KBM-7 (cell line): ENCODE data around the gene MGMT.

Experiments
- DNase-seq: peaks from one replicate; pipeline ENCODE4 v3.0.0-alpha.2; 2015
- in situ Hi-C: fragments of 300-500 bp; cut with MboI; formaldehyde crosslinking; loops from 2 replicates; pipeline ENCODE4 v1.14.3; 2020; ENCODE audit warnings: low sequenced_read_pairs, low pct_unique_long_range_greater_than_20kb, mixed read lengths

MGMT gene

DNA sequence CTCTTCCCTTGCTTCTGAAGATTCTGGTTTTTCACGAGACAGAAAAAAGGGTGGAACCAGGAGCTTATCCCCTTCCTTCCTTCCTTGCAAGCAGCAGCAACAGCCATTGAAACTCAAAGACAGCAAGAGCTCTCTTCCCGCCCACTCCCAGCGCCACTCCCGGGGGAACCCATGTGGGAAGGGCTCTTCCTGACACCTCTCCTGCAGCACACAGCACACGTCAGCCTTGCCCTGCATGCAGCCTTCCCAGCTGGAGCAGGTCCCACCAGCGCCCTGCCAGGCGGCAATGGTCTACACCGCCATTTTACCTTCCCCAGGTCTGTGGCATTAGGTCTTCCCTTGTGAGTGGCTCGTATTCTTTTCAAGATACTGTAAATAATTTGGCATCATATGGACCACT is 161.8 kb downstream of the MGMT start:
- in situ Hi-C loops, result no loop called here
- DNase-seq, result no peak

DNA sequence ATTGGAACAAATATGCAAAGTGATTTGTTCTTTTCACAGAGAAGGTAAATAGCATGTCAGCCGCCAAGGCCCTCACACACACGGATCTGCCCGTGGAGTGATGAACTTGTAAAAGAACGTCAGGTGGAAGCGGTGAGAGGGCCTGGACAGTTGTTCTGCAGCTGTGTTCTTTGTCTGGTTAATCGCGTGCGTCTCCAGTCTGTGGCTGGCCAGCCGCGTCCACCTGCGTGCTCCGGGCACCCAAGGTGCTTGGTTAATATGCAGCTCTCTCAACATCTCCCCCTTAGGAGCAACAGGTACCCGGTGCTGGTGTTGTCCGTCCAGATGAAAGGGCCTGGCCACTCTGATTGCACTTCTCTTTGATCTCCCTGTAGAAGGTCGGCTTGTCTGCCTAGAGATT is 162.9 kb downstream of the MGMT start:
- in situ Hi-C loops, result no loop called here
- DNase-seq, result no peak

DNA sequence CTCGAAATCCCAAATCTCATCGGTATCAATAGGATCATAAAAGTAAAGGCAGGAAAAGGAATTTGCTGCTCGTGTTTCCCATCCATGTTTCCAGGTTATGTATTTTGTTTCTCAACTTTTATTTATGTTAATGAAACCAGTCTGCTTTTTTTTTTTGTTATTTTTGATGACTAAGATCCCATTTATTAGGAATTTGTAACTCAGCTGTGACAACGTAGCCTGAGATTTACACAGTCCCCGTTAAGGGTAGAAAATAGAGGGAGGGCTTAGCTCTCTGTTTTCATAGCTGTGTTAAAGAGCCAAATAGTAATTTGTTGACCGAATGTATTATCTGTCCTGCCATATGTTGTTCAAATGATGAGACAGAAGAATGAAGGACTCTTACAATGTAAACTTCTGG is 164.0 kb downstream of the MGMT start:
- in situ Hi-C loops, result no loop called here
- DNase-seq, result no peak

DNA sequence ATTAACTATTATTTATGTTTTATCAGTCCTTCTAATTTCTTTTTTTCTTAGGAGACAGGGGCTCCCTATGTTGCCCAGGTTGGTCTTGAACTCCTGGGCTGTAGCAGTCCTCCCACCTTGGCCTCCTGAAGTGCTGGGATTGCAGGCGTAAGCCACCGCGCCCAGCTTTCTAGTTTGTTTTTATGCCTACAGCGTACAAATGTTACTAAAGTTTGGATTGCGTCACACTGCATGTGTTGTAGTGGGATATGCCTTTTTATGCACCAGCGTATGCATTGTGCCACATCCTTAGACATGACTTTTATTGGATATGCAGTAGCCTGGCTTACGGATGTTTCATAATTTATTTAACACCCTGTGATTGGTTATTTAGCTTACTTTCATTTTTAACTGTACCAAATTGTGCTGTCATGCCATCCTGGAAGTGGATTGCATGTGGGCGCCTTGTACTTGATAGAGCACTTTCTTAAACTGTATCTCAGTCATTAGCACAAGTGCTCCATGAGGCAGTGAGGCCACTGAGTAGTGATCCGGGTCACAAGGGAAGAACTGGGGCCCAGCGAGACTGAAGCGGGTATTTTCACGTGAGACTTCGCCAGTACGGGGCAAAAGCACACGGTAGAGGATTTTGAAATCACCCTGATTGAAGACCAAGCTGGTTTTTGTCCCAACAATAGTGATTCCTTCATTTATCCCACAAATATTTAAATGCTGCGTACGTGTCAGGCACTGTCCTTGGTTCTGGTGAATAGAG is 165.0 kb downstream of the MGMT start:
- in situ Hi-C loops, result no loop called here
- no peak for DNase-seq

DNA sequence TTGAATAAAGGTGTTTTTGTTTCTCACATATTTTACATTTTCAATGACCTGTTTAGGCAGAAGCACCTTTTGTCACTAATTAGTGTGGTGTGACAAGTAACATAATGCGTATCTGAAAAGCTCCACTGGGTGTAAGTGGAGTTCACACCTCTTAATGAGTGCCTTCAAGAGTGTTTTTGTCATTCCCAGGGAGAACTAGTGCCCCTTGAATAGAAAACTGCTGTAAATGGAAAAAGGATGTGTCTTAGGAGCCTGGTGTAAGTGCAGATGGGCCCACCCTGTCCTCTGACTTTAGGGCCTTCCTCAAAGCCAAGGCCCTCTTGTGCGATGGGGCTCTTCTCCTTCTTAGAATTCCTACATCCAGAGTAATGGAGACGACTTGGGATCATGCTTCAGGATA is 170.0 kb downstream of the MGMT start:
- no peak for DNase-seq
- in situ Hi-C loops, result no loop called here

DNA sequence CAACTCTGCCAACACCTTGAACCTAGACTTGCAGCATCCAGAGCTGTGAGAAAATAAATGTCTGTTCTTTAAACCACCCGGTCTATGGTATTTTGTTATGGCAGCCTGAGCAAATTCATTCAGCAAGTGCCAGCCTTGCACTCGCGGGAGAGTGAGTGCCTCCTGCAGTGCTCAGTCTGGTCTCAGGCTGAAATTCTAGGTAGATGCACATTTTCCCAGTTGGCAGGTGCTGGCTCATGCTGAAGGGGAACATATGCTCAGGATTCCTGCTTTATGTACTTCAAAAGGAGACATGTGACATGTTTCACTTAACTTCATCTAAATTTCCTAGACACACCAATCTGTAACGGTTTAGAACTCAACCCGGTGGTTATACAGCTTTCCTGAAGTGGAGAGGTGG is 170.8 kb downstream of the MGMT start:
- no peak for DNase-seq
- in situ Hi-C loops, result no loop called here

DNA sequence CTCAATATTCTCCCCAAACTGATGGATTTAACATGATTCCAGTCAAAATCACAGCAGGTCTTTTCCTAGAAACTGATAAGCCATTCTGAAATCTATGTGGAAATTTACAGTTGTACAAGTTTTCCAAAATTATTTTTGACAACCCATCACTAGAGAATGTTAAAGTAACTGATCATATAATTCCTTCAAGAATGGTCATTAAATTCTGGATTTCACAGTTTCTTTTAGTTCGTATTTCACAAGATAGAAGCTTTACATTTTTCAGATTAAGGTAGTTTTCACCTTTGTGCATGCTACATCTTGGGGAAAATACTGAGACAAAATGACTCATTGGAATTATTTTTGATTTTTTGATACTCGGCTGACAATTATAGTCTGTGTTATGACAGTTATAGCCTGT is 174.3 kb downstream of the MGMT start:
- no peak for DNase-seq
- in situ Hi-C loops, result no loop called here

DNA sequence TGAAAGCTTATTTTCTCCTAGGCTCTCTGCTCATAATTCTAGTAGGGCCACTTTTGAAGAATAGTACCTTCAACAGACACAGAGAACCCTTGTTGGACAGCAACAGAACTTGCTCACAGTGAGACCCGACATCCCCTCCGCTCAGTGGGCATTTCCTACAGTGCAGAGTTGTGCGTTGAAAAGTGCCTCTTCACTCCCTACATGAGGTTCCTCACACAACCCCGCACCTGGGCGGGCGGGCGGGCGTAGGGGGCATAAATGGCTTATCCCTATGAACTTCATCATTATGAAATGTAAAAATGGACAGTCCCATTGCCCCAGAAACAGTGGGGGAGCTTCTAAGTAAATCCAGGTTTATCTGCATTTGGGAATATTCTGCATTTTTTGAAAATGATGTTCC is 174.9 kb downstream of the MGMT start:
- DNase-seq, result no peak
- in situ Hi-C loops, result no loop called here

DNA sequence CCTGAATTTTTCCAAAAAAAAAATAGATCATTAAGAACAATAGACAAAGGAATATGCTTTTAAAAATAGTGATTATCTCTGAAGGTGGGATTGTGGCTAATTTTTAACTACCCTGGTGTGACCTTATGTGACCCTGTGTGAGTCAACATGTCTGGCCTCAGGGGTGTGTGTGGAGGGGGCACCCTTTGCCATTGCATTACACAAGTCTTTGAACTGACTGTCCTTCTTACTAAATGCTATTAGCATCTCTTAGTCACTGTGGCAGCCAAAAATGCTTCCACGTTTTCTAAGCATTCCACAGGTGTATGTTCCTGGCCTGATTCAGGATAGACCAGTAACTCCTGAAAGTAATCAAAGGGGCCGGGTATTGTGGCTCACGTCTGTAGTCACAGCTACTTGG is 175.4 kb downstream of the MGMT start:
- no peak for DNase-seq
- in situ Hi-C loops, result no loop called here

DNA sequence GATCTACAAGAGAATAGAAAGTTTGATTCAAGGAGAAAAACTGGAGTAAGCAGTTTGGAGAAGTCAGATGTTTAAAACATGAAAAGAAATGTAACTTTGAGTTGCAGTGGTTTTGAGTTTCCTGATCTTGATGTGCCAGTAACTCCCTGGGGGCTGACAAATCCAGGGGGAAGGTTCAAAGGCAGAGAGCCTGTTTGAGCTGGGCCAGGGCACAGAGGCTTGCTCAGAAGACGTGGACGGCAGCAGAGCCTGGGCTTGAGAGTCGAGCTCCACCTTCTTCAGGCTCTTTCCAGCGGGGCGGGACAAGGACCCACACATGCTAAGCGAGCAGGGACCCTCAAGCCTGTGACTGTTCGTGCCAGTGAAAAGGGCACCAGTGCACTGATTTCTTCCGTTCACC is 176.2 kb downstream of the MGMT start:
- DNase-seq, result no peak
- in situ Hi-C loops, result no loop called here

DNA sequence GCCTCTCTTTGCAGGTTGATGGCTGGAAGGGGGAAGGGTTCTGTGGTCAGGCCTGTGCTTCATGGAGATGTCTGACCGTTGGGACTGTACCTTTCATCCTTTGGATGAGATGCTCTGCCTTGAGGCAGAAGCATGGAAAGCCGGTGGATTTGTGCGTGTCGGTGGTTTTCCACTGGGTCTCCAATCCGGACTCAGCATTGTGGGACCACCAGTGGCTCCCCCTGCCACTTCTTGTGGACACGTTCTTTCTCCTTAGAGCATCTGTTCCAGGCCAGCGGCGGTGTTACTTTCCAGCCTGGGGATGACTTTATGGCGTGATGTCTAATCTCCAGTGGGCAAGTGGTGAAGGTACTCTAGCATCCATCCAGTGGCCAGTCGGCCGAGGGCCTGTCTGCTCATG is 178.4 kb downstream of the MGMT start:
- in situ Hi-C loops, result no loop called here
- no peak for DNase-seq

DNA sequence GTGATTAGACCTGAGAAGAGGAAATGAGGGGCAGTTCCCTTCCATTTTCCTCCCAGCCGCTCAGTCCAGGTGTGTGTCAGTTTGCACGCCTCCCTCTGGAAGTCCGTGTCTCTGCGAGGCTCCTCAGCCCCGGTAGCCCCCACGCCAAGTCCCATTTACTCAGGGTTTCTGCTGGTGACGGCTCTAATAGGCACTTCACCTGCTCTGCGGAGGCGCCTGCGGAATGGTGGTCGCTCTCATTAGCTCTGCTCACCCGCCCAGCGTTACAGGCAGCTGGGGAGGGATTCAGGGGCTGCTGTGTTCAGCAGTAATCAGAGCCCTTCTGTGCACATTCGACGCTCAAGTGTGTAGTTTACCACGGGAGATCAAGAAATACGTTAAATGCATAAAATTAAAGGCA is 179.9 kb downstream of the MGMT start:
- in situ Hi-C loops, result no loop called here
- DNase-seq, result no peak

DNA sequence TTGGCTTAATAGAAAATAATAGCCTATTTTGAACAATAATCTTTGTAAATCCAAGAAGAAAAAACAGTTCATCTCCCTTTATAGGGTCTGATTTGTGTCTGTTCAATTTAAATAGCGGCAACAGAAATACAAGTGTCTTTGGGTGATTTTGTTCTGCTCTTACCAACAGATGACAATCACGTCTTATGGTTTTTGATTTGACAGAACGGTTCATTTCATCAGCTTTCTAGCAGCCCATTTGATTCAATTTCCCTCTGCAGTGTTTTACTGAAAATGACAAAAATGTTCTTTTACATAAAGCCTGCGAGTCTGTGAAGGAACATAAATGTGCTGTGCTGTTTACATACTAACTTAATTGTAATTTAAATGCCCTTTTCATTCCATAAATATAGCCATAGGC is 180.5 kb downstream of the MGMT start:
- no peak for DNase-seq
- in situ Hi-C loops, result no loop called here

DNA sequence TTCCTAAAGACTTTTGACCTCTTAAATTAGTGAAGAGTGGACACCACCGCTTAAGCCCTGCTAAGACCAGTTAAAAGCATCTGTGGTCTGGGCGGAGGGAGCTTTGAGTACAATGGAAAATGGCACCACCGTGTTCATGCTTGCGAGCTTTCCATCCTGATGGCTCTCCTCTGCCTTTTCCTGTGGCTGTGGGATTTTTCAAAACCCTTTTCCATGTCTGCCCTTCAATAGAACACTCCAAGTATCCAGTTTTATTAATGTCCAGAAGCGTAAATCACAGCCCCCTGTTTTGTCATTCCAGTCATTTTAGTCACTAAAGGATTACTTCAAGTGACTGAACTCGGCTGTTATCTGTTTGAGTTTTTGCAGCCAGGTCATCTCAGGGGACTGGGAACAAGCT is 181.8 kb downstream of the MGMT start:
- no peak for DNase-seq
- in situ Hi-C loops, result no loop called here

DNA sequence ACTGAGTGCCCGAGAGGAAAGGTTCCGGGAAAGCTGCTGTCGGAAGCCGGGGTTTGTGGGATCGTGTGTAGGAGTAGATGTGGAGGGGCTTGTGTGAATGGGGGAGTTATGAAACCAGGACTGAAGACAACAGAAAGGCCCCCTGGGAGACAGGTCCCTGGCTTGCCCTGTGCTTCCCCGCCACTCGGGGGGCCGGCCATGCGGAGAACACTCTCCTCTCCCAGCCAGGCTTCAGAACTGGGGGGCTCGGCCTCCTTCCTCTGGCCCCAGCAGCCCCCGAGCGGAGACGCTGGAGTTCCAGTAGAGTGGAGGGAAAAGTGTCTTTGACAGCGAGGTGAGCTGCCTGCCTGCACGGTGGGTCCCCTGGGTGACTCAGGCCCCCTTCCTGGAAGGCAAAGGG is 185.0 kb downstream of the MGMT start:
- in situ Hi-C loops, result no loop called here
- no peak for DNase-seq

DNA sequence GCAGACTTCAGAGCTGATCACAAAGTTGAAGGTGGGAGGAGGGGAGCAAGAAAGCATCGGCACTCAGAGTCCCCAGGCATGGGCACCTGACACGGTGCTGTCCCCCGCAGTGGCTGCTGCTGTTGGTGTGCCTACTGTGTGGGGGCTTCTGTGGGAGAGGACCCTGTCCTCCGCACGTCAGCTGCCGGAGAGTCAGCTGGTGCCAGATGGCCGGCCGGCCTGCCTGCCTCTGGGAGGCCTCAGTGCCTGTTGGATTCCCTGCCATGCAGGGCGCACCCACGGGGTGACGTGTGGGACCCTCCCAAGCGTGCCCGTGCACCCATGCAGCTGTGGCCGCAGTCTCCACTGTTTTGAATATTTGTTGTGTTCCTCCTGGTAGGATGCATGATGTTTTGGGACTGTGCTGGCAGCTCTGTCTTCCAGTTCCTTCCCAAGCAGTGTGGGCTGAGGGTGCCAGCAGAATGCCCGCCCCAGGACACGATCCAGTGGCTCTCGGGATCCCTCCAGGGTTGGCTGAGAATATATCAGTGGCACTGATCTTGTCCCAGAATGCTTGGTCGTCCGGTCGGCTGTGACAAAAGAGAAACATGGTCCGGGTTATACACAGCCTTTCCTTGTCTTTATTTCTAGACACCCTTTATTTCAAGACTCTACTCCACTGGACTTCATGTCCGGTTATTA is 185.6 kb downstream of the MGMT start:
- DNase-seq, result no peak
- in situ Hi-C loops, result no loop called here

DNA sequence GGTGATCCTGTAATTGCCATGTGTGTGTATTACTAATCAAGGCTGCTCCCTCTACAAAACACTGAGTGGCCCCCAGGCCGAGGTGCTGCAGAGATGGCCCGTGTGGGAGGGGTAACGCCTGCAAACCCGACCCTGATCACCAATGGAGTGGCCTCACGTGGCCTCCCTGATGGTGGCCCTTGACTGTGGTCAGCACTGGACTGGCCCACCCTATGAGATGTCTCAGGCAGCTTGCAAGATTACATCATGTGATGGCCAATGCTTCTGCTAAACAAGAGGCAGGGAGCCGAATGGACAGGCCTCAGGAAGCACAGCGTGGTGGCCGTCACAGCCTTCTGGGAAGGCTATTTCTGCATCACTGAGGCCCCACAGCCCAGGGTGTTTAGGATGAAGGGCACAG is 186.4 kb downstream of the MGMT start:
- in situ Hi-C loops, result no loop called here
- no peak for DNase-seq

DNA sequence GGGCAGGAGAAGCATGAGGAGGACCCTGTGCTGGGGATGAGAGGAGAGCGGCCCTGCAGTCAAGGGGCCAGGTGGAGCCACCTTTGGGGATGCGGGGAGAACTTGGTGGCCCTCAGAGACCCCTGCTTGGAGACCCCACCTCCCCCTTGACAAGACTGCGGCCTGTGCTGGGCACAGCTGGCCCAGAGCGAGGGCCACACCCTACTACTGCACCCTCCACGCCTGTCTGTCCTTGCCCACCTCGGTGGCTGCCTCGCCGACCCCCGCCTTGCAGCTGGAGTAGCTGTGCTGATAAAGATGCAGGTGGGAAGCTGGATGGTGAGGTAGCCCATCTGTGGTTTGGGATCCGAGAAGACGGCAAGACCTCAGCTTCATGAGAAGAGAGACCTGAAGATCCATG is 186.8 kb downstream of the MGMT start:
- in situ Hi-C loops, result no loop called here
- DNase-seq, result no peak

DNA sequence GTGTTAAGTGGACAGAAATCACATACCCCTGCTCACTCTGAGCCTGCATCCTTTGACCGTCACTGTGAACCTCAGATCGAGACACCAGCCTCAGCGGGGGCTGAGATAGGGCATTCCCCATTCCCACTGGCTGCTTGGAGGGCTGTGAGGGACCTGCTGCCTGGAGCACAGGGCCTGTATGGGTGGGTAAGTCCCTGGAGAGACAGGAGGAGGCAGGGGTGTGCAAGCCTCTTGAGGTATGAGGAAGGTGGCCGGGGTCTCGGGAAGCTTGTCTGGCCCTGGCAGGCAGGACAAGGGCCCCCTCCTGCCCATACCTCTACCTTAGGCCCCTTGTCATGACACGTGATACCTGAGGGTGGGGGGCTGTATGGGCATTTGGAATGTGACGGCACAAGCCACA is 187.4 kb downstream of the MGMT start:
- no peak for DNase-seq
- in situ Hi-C loops, result no loop called here

DNA sequence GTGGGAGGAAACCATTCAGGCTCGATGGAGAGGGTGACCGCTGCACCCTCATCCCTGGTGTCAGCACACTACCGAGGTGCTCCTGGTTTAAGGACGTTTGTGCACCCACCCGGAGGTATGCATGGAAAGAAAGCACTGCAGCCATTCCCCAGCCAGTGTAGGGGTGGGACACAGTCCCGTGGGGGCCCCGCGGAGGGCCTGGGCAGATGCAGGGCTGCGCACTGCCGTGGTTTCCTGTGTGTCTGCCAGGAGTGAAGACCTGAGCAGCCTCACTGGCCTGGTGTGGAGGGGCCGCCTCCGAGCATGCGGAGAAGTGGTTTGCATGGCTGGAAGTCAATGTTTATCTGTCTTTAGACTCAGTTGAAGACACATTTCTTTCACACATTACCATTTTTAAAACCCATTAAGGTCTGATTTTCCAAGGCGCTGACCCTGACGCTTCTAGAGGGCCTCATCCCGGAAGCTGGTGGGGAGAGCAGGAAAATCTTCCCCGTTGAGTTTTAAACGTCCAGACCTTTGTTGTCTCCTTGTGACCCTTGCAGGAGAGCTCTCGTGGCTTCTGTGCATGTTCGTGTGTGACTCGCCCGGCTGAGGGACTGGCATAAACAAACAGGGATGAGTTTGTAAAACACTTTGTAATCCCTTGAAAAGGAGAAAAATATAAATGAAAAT is 188.1 kb downstream of the MGMT start:
- in situ Hi-C loops, result no loop called here
- DNase-seq, result no peak

DNA sequence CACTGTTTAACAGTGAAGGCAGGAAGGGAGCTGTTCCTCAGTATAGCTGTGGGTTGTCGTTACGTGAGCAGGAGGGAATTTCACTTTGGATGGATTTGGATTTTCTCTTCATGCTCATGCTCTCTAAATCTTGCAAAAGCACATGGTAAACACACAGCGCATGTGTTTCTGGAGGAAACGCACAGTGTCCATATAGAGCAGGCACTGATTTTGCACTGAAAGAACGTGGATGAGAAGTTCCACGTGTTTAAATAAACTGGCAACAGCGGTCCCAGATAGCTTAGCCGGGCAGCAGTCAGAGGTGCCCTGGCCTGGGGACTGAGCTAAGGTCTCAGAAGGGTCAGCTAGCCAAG is 188.6 kb downstream of the MGMT start:
- DNase-seq, result no peak
- in situ Hi-C loops, result no loop called here
